HG03095 (cell line): ENCODE data around the gene MBLAC1.

Experiments used
- ATAC-seq: cut with Tn5 transposase; IDR thresholded peaks from one replicate; pipeline ENCODE4 v1.9.1; 2021; ENCODE audit warnings: moderate library complexity; ENCODE audit not compliant: unreplicated experiment

Gene MBLAC1

GRCh38 chr7:100152937-100153666, 26.3 kb downstream of the MBLAC1 start:
- no peak for ATAC-seq

GRCh38 chr7:100153708-100154535, 27.2 kb downstream of the MBLAC1 start:
- no peak for ATAC-seq

GRCh38 chr7:100154651-100155491, 28.1 kb downstream of the MBLAC1 start:
- ATAC-seq = no peak

GRCh38 chr7:100155553-100156317, 29.0 kb downstream of the MBLAC1 start:
- ATAC-seq = no peak

GRCh38 chr7:100156331-100157068, 29.7 kb downstream of the MBLAC1 start:
- no peak for ATAC-seq

- no peak for ATAC-seq
Observed at GRCh38 chr7:100157069-100157333, 30.2 kb downstream of the MBLAC1 start.

- ATAC-seq = no peak
Observed at GRCh38 chr7:100157334-100158228, 30.8 kb downstream of the MBLAC1 start.

GRCh38 chr7:100158229-100159098, 31.7 kb downstream of the MBLAC1 start, which contains the start of gene TRAPPC14:
Gene TRAPPC14, minus strand, starts transcription at chr7:100158723. Its CDS starts 224 bp downstream, at chr7:100158499.
- ATAC-seq = peak; percentile 73

GRCh38 chr7:100159099-100159623, 32.4 kb downstream of the MBLAC1 start:
- no peak for ATAC-seq

- ATAC-seq = no peak
Observed at GRCh38 chr7:100160067-100160466, 33.3 kb downstream of the MBLAC1 start.

GRCh38 chr7:100163006-100163531, 36.3 kb downstream of the MBLAC1 start:
- no peak for ATAC-seq

- no peak for ATAC-seq
Observed at GRCh38 chr7:100163871-100164270, 37.1 kb downstream of the MBLAC1 start.

- ATAC-seq = no peak
Observed at GRCh38 chr7:100166317-100166940, 39.7 kb downstream of the MBLAC1 start.

GRCh38 chr7:100166970-100167911, 40.5 kb downstream of the MBLAC1 start:
- ATAC-seq = no peak

- no peak for ATAC-seq
Observed at GRCh38 chr7:100167912-100168323, 41.2 kb downstream of the MBLAC1 start.
